Left hindlimb (tissue), 1 donor: ENCODE results near the gene ZDHHC14.
"Not testable (repeated sequence)": the region's sequence is repeated elsewhere in the genome, so short reads cannot be mapped to it uniquely, and the experiment has no call there.

ENCODE experiments used
- DNase-seq: peaks from one replicate; pipeline ENCODE4 v3.0.0-alpha.2; 2018

Gene ZDHHC14

GRCh38 chr6:157558487-157559200, 177.7 kb downstream of the ZDHHC14 start:
- no peak for DNase-seq

DNA sequence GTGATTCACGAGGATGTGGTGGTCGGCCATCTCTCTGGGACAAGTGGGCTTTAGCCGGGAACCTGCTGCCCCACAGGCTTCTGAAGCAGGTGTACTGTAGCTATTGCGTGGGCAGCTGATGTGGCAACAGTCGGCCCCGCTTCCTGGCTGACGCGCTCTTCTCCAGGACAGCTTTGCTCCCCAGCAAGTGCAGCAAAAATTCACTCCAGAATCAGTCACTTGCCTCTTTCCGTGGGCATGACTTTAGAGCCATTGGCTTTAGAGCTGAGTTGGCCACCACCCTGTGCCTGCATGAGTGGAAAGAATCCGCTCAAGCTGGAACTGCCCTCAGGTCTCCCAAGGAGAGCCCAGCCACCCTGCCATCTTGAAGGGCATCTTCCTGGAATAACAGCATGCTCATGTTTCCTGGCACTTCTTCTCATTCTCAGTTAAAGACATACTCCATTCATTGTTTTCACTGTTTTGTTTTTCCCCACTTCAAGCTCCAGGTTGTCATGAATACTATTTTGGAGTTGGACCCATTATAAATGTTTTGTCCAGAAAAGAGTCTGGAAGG, 178.3 kb downstream of the ZDHHC14 start:
- DNase-seq: no peak

DNA sequence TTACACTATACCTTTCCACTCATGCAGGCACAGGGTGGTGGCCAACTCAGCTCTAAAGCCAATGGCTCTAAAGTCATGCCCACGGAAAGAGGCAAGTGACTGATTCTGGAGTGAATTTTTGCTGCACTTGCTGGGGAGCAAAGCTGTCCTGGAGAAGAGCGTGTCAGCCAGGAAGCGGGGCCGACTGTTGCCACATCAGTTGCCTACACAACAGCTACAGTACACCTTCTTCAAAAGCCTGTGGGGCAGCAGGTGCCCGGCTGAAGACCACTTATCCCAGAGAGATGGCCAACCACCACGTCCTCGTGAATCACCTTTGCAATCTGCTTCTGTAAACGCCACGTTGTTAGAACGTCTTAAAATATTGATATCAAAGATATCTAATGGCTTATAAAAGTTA, 179.1 kb downstream of the ZDHHC14 start:
- not testable (repeated sequence) for DNase-seq

- no peak for DNase-seq
Measured at GRCh38 chr6:157560691-157561413, 179.9 kb downstream of the ZDHHC14 start.

DNA sequence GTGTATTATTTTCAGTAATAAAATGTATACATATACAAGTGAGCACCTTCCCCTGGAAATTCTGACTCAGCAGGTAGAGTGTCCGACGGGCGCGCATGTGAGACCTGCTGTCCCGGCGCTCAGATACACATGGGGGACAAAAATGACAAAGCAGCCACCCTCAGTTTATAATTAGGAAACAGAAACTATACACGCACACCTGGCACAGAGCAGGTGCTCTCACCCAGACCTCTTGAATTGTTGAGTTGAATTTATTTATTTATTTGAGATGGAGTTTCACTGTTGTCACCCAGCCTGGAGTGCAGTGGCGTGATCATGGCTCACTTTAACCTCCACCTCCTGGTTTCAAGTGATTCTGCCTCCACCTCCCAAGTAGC, 180.4 kb downstream of the ZDHHC14 start:
- DNase-seq: no peak

DNA sequence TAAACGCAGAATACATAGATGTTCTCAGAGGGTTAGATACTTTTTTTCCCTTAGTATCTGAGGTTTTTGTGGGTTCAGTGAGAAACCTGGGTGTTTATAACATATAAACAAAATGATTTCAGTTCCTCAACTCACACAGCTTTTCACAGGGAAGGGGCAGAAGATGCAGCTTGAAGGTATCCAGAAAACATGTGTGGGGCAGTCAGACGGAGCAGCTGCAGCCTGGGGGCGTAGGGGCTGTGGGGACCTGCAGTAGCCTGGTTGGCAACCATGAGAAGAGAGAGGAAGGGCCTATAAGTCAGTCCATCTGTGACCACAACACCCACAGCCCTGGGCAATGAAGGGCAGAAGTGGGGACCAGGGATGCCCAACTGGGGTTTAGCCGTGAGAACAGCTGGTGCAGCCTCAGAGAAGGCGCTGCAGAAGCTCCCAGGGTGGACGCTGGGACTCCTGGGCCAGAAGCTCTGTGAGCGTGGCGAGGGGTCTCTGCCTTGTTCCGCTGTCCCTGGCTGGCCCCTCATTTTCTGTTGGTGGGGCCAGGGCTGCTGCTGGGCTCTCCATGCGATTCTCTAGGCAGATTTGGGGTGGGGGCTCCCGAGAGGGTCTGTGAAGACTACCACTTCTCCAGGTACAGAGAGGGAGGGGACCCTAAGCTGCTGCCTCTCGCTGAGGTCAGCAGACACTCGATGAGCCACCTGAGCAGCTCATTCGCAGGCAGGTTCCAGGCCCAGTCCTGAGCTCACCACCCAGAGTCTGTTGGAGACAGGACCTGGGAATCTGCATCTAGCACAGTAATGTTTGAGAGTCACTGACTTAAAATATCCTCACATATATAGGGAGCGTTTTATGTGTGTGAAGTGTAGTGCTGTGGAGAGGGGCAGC, 181.2 kb downstream of the ZDHHC14 start:
- DNase-seq: no peak

- DNase-seq: no peak
Measured at GRCh38 chr6:157562997-157563396, 182.0 kb downstream of the ZDHHC14 start.

DNA sequence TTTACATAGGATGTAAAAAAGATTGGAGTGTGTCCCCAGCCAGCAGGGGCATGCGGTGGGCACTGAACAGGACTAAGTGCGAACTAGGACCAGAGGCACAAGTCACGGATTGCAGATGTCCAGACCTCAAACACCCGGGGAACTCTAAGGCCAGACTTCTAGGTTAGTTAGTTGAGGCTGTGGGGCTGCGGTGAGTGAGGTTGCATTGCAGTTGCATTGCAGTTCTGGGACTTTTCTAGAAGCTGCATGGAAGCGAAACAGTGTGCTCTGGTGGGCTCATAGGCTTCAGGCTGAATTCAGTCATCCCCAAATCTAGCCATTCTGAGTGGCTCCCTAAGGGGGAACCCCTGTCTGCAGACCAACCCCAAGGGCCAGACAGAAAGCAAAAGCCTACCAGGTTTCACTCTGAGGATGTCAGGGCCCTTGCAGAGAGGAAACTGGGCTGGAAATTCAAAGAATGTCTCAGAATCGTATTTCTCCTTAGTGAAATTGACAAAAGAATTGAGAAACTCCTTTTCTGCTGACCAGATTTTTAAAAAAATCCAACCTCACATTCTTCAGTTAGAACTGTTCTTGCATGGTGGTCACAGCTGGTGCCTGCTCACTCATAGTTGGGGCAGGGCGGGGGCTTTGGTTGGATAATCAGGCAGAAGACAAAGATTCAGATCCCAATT, 182.8 kb downstream of the ZDHHC14 start:
- no peak for DNase-seq

GRCh38 chr6:157568702-157569101, 187.7 kb downstream of the ZDHHC14 start:
- DNase-seq: no peak

GRCh38 chr6:157569543-157569942, 188.6 kb downstream of the ZDHHC14 start:
- DNase-seq: no peak

DNA sequence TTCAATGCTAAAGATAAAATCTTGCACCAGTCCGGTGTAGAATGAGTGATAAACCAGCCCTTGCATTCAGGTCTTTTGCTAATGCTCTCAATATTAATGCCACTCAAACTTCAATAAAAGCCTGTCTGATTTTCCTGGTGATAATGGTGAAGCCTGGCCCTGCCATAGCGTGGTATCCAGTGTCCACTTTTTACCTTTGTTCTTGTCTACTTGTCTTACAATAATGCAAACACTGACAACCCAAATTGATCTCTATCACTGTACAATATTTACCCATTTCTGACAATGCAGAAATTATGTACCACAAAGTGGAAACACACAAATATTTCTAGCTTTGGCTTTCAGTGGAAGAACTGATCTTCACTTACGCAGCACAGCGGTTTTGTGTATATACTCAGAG, 189.1 kb downstream of the ZDHHC14 start:
- DNase-seq: no peak

GRCh38 chr6:157570752-157571151, 189.8 kb downstream of the ZDHHC14 start:
- DNase-seq: no peak

GRCh38 chr6:157571269-157571668, 190.3 kb downstream of the ZDHHC14 start:
- DNase-seq: no peak

GRCh38 chr6:157571950-157572349, 191.0 kb downstream of the ZDHHC14 start:
- no peak for DNase-seq

- no peak for DNase-seq
Measured at GRCh38 chr6:157574851-157575424, 193.9 kb downstream of the ZDHHC14 start.

GRCh38 chr6:157575436-157576145, 194.6 kb downstream of the ZDHHC14 start:
- no peak for DNase-seq

GRCh38 chr6:157576991-157577390, 196.0 kb downstream of the ZDHHC14 start:
- not testable (repeated sequence) for DNase-seq

DNA sequence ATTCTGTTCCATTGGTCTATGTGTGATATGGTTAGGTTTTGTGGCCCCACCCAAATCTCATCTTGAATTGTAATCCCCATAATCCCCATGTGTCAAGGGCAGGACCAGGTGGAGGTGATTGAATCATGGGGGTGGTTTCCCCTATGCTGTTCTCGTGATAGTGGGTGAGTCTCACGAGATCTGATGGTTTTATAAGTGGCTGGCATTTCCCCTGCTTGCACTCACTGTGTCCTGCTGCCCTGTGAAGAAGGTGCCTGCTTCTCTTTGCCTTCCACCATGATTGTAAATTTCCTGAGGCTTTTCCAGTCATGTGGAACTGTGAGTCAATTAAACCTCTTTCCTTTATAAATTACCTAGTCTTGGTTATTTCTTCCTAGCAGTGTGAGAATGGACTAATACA, 197.5 kb downstream of the ZDHHC14 start:
- not testable (repeated sequence) for DNase-seq

- no peak for DNase-seq
Measured at GRCh38 chr6:157579467-157580031, 198.6 kb downstream of the ZDHHC14 start.

- no peak for DNase-seq
Measured at GRCh38 chr6:157584036-157584435, 203.0 kb downstream of the ZDHHC14 start.
